ENCODE data around the gene PSMB1. TPM values are rescaled to one million over a fixed set of nuclear protein-coding genes. Genes with fewer than 3 reads are reported as not detected.
A peak's percentile ranks its signal among the peaks of the same experiment; 100 is the strongest.

PSMB1 gene
- total RNA-seq, 1 experiment from 2014 or later: 282 TPM

- ChIA-PET POLR2A (no interaction called here), RAD21 (ENCODE audit: low non-redundant PET in 1 of 2, low total read pairs in 2 of 2, uncharacterized antibody in 2 of 2, unreplicated experiment in 2 of 2) (no interaction called here), CTCF (interaction anchor here (1.9 kb wide), 1 partner anchor 666 kb away, joined by 5 read pairs; no protein-coding TSS in a partner anchor)
- H3K9me3 ChIP-seq (ENCODE audit: control insufficient read depth in 1 of 2, insufficient read depth in 1 of 2, low read depth in 1 of 2, low read length in 2 of 2): no peaks in the 10 kb centered on the region
- no peak overlapping the region; a peak in 1 of 4 replicates for H3K4me3 ChIP-seq (replicated peaks in 1 of 2; ENCODE audit: low read depth in 1 of 2, low read length in 2 of 2)
- no peak overlapping the region for H3K27ac ChIP-seq (ENCODE audit: low read depth, low read length)
- DNase-seq (ENCODE audit: low read depth, low spot score) (no peak), ATAC-seq (peak; percentile 84)
- TF ChIP-seq ELF1 (IDR thresholded peaks at IDR 0.05; ENCODE audit: borderline replicate concordance, low read depth) (no peak), TCF7L2 (IDR thresholded peaks at IDR 0.05; ENCODE audit: borderline replicate concordance, extremely low read depth, insufficient read depth, insufficient read length) (no peak), MAX (IDR thresholded peaks at IDR 0.05) (no peak), FOSL1 (IDR thresholded peaks at IDR 0.05; ENCODE audit: low read depth) (no peak), EZH2phosphoT487 (IDR thresholded peaks at IDR 0.05; ENCODE audit: borderline replicate concordance) (no peak), CTCF (IDR thresholded peaks at IDR 0.05 in 2 of 3, conservative IDR thresholded peaks at IDR 0.05 in 1 of 3; ENCODE audit: borderline replicate concordance in 1 of 3, insufficient read depth in 1 of 3, low read depth in 2 of 3, low read length in 2 of 3) (no peak), EGR1 (IDR thresholded peaks at IDR 0.05; ENCODE audit: low read depth) (no peak), ZNF274 (IDR thresholded peaks at IDR 0.05; ENCODE audit: low read depth, low read length) (no peak), REST (IDR thresholded peaks at IDR 0.05; ENCODE audit: low read depth) (no peak), RAD21 (IDR thresholded peaks at IDR 0.05; ENCODE audit: low read depth) (no peak), SRF (IDR thresholded peaks at IDR 0.05; ENCODE audit: low read depth) (no peak), ZBTB33 (IDR thresholded peaks at IDR 0.05; ENCODE audit: extremely low read depth, insufficient replicate concordance, low read length) (no peak), YY1 (IDR thresholded peaks at IDR 0.05; ENCODE audit: extremely low read depth, insufficient replicate concordance, low read depth, low read length) (no peak), SP1 (IDR thresholded peaks at IDR 0.05; ENCODE audit: low read depth) (no peak), POLR2A (IDR thresholded peaks at IDR 0.05; ENCODE audit: borderline replicate concordance, extremely low read depth, insufficient read depth, insufficient read length) (no peak), ZFX (IDR thresholded peaks at IDR 0.05) (no peak), ATF3 (IDR thresholded peaks at IDR 0.05) (no peak), POLR2AphosphoS5 (IDR thresholded peaks at IDR 0.05; ENCODE audit: low read depth, low read length) (no peak)
- H3K4me2 ChIP-seq (ENCODE audit: low read length): peak overlapping the region; percentile 47
- no peaks in the 10 kb centered on the region for H3K79me2 ChIP-seq (ENCODE audit: insufficient read depth, low read length)
- H3K9me2 ChIP-seq (ENCODE audit: insufficient read depth): no peaks in the 10 kb centered on the region
- no peaks in the 10 kb centered on the region for H3K36me3 ChIP-seq (ENCODE audit: control insufficient read depth in 1 of 2, insufficient read depth in 2 of 2, low read length in 2 of 2)
- peaks cover 0 to 13% of the 10 kb centered on the region in 2 experiments; a peak in 2 of 4 replicates for H3K4me1 ChIP-seq (ENCODE audit: control insufficient read depth in 1 of 2, insufficient read depth in 2 of 2, low read length in 2 of 2)
- peaks cover 17% of the 10 kb centered on the region for H3K27me3 ChIP-seq (ENCODE audit: insufficient read depth, low read length)
- intact Hi-C loops (cut with micrococcal nuclease): no loop called here
- no TSS peak for BruUV-seq (replicated peaks)
- H4K20me1 ChIP-seq (ENCODE audit: insufficient read depth): no peaks in the 10 kb centered on the region
- H2AFZ ChIP-seq (ENCODE audit: low read depth, low read length, poor library complexity, severe bottlenecking): no peak overlapping the region
- H3K9ac ChIP-seq (ENCODE audit: low read length): no peak overlapping the region
These were observed 55.2 kb downstream of the PSMB1 start for GRCh38 chr6:170497841-170498301.

Measured in HCT116 (cell line).